HFFc6 (cell line): ENCODE data around the gene CD247. TPM values are rescaled to one million over a fixed set of nuclear protein-coding genes. Genes with fewer than 3 reads are reported as not detected.

Experiments
- DNase-seq: peaks from one replicate; pipeline ENCODE4 v3.0.0-alpha.2; 2018
- H3K27ac Mint-ChIP-seq: 2 replicates; pipeline ENCODE4 v1.8.0; 2020; ENCODE audit warnings: mild to moderate bottlenecking, mixed read lengths
- H3K27me3 Mint-ChIP-seq: 2 replicates; pipeline ENCODE4 v1.8.0; 2021; ENCODE audit warnings: mild to moderate bottlenecking, moderate library complexity, mixed read lengths; ENCODE audit not compliant: insufficient read depth
- H3K36me3 Mint-ChIP-seq: 2 replicates; pipeline ENCODE4 v1.8.0; 2021; ENCODE audit warnings: low read depth, mixed read lengths
- H3K4me1 Mint-ChIP-seq: 2 replicates; pipeline ENCODE4 v1.8.0; 2020; ENCODE audit warnings: low read depth, mixed read lengths
- H3K4me3 Mint-ChIP-seq: 2 replicates; pipeline ENCODE4 v1.8.0; 2020; ENCODE audit warnings: mild to moderate bottlenecking, moderate library complexity, mixed read lengths
- H3K9me3 Mint-ChIP-seq: 2 replicates; pipeline ENCODE4 v1.8.0; 2020; ENCODE audit warnings: mild to moderate bottlenecking, mixed read lengths
- total RNA-seq, 6 experiments: library from RNA; stranded (reverse); fragmentation: NEBNext Ultra II Directional; extraction: Animal tissue kit (Norgen Biotek cat#: 25700); gene quantifications; 2 replicates in 1 of 6; 3 replicates in 5 of 6; pipeline ENCODE4 v1.2.3, GENCODE V29; 2021
- TF ChIP-seq, protein P1 (sequence below): fragments of 200-600 bp; sonication (generic); IDR thresholded peaks from 2 replicates; pipeline ENCODE4 v1.5.0; 2021; ENCODE audit warnings: antibody characterized with exemption, mild to moderate bottlenecking

The CD247 gene
- total RNA-seq, 6 experiments from 2014 or later, result not detected

DNA sequence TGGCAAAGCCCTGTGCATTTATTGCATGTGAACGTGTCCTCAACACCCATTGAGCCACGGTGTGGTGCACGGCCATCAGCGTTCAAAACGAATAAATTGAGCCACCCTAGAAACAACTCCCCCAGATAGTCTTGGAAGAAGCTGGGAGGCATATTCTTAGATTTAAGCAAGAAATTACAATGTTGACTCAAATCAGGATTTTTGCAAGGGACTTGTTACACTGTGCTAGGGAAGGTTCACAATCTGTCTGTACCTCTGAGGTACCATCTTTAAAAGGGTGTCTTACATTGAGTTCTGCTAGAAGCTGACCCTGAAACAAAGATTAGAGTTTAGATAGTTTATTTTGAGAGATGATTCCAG is 16.2 kb downstream of the CD247 start:
- no peaks in the 10 kb centered on the region for H3K9me3 Mint-ChIP-seq
- no peak for DNase-seq
- no peak overlapping the region for H3K27ac Mint-ChIP-seq
- TF ChIP-seq, protein P1, sequence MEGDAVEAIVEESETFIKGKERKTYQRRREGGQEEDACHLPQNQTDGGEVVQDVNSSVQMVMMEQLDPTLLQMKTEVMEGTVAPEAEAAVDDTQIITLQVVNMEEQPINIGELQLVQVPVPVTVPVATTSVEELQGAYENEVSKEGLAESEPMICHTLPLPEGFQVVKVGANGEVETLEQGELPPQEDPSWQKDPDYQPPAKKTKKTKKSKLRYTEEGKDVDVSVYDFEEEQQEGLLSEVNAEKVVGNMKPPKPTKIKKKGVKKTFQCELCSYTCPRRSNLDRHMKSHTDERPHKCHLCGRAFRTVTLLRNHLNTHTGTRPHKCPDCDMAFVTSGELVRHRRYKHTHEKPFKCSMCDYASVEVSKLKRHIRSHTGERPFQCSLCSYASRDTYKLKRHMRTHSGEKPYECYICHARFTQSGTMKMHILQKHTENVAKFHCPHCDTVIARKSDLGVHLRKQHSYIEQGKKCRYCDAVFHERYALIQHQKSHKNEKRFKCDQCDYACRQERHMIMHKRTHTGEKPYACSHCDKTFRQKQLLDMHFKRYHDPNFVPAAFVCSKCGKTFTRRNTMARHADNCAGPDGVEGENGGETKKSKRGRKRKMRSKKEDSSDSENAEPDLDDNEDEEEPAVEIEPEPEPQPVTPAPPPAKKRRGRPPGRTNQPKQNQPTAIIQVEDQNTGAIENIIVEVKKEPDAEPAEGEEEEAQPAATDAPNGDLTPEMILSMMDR, result no peak
- no peaks in the 10 kb centered on the region for H3K36me3 Mint-ChIP-seq
- no peaks in the 10 kb centered on the region for H3K4me1 Mint-ChIP-seq
- H3K4me3 Mint-ChIP-seq, result no peak overlapping the region
- H3K27me3 Mint-ChIP-seq, result peaks cover 36% of the 10 kb centered on the region

DNA sequence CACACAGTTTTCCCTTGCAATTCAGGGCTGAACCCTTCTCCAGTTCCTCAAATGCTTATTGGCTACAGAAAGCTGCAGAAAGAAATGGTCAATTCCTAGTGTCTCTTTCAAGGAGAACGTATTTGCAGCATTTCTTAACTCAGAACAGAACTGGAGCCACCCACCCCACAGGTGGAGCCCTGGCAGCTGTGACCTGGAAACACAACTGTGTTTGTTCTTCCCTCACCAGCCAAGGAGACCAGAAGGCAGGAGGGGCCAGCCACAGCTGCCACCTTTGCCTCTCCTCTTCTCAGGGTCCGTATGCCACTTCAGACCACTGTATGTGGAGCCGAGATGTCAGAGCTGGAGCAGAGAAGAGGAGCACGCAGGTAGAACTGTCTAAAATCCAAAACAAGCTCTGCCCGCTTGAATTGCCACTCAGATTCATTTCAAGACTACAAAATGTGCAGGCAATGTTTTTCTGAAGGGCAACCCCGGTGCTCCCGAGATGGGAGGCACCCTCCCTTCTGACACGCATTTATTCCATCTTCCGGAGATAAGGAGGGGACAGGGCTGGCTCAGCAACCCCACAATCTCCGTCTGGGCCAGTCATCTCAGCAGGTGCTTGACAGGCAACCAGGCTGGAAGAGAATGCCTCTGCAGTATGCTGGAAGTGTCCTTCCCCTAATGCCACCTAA is 16.7 kb downstream of the CD247 start:
- DNase-seq, result no peak
- TF ChIP-seq, protein P1, result no peak
- H3K4me3 Mint-ChIP-seq, result no peak overlapping the region
- H3K9me3 Mint-ChIP-seq, result no peaks in the 10 kb centered on the region
- H3K27me3 Mint-ChIP-seq, result peaks cover 40% of the 10 kb centered on the region
- no peaks in the 10 kb centered on the region for H3K4me1 Mint-ChIP-seq
- no peaks in the 10 kb centered on the region for H3K36me3 Mint-ChIP-seq
- no peak overlapping the region for H3K27ac Mint-ChIP-seq

DNA sequence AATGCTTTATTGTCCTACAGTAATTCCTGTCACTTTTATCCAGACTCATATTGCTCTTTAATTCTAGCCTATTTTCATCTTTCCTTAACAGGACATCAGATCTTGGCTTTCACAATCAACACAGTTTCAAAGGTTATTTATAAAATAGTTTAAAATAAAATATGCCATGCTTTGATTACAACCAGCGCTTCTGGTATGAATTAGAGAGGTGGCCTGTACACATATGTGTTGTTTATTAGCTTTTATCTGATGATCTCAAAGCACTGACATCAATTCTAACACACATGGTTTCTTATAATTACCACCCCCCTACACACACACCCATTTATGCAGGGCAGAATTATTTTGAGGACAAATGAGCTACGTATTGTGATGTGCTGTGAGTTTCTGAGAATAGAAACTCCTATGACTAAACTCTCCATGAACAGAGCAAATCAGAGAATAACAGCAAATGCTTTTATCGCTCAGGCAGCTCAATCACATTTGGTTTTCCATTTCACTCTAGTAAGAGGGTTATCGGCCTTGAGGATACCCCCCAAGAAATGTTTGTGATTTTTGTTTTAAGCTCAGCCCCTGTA is 18.0 kb downstream of the CD247 start:
- Mint-ChIP-seq H3K4me1 (no peaks in the 10 kb centered on the region), H3K27me3 (peaks cover 52% of the 10 kb centered on the region), H3K27ac (no peak overlapping the region), H3K4me3 (no peak overlapping the region), H3K9me3 (no peaks in the 10 kb centered on the region), H3K36me3 (no peaks in the 10 kb centered on the region)
- DNase-seq, result no peak
- TF ChIP-seq, protein P1, result no peak

DNA sequence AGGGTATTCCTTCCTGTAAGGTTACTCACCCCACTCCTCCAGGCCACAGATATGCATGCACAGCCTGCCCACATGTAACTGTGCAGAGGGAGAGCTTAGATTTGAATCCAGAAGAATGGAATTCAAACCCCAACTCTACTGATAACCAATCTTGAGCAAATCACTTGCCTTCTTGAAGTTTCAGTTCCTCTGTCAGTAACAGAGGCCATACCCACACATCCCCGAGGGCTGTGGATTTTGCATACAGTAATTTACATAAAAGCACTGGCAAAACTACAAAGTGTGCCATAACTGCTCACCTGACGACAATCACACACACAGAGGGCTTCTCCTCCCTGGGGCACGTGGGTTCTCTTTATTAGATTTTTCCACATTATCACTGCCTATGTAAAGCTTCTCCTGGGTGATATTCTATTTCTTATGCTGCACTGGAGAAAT is 18.6 kb downstream of the CD247 start:
- DNase-seq, result no peak
- peaks cover 54% of the 10 kb centered on the region for H3K27me3 Mint-ChIP-seq
- H3K36me3 Mint-ChIP-seq, result no peaks in the 10 kb centered on the region
- TF ChIP-seq, protein P1, result no peak
- no peaks in the 10 kb centered on the region for H3K9me3 Mint-ChIP-seq
- no peak overlapping the region for H3K4me3 Mint-ChIP-seq
- H3K4me1 Mint-ChIP-seq, result no peaks in the 10 kb centered on the region
- no peak overlapping the region for H3K27ac Mint-ChIP-seq

DNA sequence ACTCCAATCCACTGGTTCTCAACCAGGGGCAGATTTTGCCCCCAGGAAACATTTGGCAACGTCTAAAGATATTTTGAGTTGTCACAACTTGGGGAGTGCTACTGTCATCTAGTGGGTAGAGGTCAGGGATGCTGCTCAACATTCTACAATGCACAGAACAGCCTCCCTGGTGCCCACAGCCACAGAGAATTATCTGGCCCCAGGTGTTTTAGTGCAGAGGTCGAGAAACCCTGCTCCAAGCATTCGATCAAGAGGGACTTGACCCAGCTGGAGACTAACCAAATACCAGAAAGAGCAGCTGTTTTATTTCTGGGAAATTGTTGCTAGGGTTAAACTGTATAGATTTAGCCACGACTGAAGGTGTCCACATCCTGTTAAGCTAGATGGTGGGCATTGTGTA is 19.2 kb downstream of the CD247 start:
- Mint-ChIP-seq H3K4me3 (no peak overlapping the region), H3K9me3 (no peaks in the 10 kb centered on the region), H3K36me3 (no peaks in the 10 kb centered on the region), H3K4me1 (no peaks in the 10 kb centered on the region), H3K27ac (no peak overlapping the region), H3K27me3 (peaks cover 56% of the 10 kb centered on the region)
- DNase-seq, result no peak
- TF ChIP-seq, protein P1, result no peak
